HG03558 (cell line): ENCODE results near the gene MYADML2.
"Not testable (repeated sequence)": the region's sequence is repeated elsewhere in the genome, so short reads cannot be mapped to it uniquely, and the experiment has no call there.

ENCODE experiments used
- ATAC-seq: cut with Tn5 transposase; IDR thresholded peaks from one replicate; pipeline ENCODE4 v1.9.1; 2021; ENCODE audit warnings: moderate number of reproducible peaks; ENCODE audit not compliant: unreplicated experiment; ENCODE audit errors: extremely low read depth

The MYADML2 gene

DNA sequence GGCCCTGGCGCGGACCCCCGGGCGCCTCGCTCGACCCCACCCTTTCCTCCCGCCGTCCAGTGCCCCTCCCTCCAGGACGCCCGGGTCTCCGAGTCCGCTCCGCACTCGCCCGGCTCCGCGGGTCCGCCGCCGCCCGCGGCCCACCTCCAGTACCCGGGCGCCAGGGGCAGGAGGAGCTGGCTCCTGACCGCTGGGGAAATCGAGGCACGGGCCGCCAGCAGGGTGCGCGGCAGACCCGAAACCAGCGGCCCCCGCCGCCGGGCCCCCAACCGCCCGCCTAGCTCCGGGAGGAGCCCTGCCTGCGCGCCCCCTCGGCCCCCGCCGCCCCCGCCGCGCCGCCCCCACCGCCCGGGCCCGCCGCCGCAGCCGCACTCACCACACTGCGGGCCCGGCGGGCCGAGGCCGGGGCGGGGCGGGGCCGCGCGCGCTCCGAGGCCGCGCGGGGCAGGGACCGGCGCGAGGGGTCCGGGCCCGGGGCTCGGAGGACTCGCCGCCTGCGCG, 19.8 kb downstream of the MYADML2 start:
- no peak for ATAC-seq

- no peak for ATAC-seq
These were observed 20.4 kb downstream of the MYADML2 start for GRCh38 chr17:81926451-81927151.

- no peak for ATAC-seq
These were observed 21.1 kb downstream of the MYADML2 start for GRCh38 chr17:81925860-81926450.

DNA sequence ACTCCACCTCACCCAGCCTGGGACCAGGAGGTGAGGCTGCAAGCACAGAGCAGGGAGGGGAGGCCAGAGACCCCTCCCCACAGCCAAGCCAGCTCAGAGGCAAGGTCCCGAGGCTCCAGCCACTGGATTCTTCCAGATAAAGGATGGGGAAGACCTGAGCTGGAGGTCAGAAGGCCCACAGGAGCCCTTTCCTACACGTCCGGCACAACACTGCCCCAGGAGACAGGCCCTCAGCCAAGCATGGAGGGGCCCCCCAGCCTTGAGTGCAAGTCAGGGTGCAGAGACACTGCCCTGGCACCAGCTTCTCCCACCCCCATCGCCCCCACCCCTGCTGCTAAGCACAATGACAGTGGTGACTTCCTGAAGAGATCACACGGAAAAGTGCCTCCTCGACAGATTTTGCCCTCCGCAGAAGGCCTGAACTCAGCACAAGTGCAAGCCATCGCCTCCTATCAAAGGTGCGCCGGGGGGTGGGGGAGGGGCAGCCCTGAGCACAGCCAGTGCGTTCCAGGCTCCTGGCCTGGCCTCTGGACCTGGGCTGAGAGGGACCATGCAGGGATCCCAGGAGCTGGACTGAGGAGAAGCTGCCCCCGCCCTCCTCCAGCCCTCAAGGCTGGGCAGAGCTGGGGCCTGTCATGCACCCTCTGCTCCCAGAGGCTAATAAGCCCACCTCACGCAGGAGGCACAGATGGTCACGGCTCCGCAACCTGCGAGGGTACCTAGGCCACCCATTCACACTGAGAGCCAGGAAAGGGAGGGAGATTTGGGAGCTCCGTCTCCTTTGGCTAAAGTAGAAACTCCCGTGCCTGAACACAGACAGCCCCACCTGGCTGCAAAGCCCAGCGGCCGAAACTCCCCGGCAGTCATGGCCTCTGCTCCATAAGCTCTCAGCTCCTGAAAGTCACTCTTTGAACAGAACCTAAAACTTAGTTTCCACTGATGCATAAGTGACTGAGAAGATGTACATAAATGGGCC, 22.2 kb downstream of the MYADML2 start:
- no peak for ATAC-seq

- no peak for ATAC-seq
These were observed 23.5 kb downstream of the MYADML2 start for GRCh38 chr17:81923302-81924260.

- ATAC-seq: no peak
These were observed 24.3 kb downstream of the MYADML2 start for GRCh38 chr17:81922566-81923301.

GRCh38 chr17:81921996-81922565, 25.0 kb downstream of the MYADML2 start:
- no peak for ATAC-seq

- ATAC-seq: no peak
These were observed 25.5 kb downstream of the MYADML2 start for GRCh38 chr17:81921537-81921862.

DNA sequence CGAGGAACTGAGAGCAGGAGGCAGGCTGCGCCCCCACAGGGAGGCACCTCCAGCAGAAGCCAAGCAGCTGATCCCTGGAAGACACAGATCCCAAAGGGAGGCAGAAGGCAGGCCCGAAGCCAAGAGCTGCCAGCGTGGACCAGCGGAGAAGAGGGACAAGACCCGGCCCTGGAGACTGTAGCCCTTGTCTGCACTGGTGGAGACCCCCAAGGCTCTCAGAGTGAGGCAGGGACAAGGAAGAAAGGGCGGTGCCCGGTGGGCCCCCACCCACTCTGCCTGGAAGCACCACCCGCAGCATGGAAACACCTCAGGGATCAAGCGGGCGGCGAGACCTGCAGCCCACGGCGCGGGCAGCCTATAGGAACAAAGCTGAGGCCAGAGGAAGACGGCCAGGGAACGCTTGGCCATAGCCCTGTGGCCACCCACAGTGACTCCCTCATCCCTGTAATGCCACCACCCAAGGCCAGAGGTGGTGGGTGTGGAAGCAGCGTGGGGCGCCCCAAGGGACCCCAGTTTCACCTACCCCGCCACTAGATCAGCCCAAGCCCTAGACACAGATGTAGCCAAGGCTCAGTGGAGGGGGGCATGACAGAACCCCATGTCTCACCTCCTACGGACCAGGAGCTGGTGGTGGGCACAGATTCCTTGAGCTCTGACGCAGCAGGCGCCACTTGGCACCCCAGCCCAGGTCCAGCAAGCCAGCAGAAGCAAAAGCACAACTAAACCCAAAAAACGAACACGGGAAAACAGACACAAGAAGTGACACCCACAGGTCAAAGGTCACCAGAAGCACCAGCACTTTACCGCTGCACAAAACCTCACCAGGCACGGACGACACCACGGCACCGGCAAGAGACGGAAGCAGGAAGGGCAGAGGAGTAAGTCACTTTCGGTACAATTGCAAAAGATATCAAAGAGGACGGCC, 26.2 kb downstream of the MYADML2 start:
- ATAC-seq: no peak

GRCh38 chr17:81918832-81919545, 28.0 kb downstream of the MYADML2 start:
- no peak for ATAC-seq

- ATAC-seq: not testable (repeated sequence)
These were observed 28.7 kb downstream of the MYADML2 start for GRCh38 chr17:81918333-81918669.

DNA sequence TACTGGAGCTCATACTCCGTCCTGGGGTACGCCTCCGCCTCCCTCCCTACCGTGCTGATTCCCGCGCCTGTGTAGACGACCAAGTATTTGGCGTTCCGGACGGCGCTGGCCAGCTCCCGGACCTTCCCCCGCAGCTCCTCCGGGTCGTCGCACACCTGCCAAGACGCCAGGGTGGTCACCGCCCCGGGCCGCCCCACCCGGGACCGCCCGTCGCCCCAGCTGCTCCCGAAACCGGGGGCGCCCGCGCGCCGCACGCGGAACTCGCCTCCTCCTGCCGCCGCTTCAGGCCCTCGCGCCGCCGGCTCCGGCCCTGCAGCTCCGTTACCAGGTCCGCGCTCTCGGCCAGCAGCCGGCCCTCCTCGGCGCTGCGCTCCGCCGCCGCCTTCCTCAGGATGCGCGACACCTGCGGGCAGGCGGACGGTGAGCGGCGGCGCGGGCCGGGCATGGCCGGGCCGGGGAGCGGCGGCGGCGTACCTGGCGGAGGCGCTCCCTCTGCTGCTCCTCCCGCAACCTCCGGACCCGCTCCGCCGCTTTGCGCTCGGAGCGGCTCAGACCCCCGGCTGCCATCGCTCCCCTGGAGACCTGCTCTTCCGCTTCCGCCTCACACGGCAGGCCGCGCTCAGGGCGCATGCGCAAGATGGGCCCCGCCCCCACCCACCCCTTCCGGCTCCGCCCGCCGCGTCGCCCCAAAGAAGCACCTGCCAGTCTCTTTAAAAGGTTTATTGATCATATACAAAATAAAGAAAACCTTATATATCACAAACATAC, 29.3 kb downstream of the MYADML2 start, which contains the start of gene SIRT7:
Gene SIRT7 (minus strand): TSS at position 612 of the 768 bp plus-strand sequence. CDS start 45 bp downstream, at position 567.
- ATAC-seq: no peak

GRCh38 chr17:81916234-81917001, 30.6 kb downstream of the MYADML2 start:
- no peak for ATAC-seq

DNA sequence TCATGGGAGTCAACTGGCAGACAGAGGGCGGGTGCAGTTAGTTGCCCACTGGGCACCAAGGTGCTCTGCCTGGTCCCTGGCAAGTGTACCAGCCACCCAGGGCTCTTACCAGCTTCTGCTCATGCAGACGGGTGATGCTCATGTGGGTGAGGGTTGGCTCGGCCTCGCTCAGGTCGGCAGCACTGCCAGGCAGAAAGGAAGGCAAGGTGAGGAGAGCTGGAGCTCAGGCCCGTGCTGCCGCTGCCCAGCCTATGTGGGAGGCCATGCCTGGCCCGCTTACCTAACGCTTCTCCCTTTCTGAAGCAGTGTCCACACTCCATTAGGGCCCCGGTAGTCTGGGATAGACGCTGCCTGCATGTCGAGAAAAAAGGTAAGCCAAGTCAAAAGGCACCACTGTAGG, 31.7 kb downstream of the MYADML2 start:
- no peak for ATAC-seq

- no peak for ATAC-seq
These were observed 32.8 kb downstream of the MYADML2 start for GRCh38 chr17:81914103-81914850.
